Activated CD8-positive, alpha-beta memory T cell treated with anti-CD3 and anti-CD28 coated beads, Interleukin-2, amount 50 U/mL, for 4 hours (primary cell): ENCODE data around the gene PAQR4.
A peak's percentile ranks its signal among the peaks of the same experiment; 100 is the strongest.

Experiments used
- DNase-seq: peaks from one replicate; pipeline ENCODE4 v3.0.0-alpha.2; 2020

Gene PAQR4

GRCh38 chr16:2981177-2981898 lies 12.2 kb downstream of the PAQR4 start:
- no peak for DNase-seq

DNA sequence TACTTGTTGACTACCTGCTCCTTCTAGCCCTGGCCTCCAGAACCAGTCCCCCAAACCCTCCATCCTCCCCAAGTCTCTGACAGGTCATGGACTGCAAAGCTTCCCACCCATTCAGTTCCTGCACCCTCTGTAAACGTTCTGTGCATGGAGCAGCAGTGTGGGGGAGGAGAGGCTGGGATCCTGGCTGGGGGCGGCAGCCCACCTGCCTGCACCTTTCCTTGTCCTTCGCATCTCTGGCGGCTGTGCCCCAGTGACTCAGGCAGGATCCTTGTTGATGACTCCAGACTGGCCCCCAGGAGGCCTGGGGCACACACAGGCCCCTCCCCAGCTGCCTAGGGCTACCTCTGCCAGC lies 12.7 kb downstream of the PAQR4 start:
- no peak for DNase-seq

DNA sequence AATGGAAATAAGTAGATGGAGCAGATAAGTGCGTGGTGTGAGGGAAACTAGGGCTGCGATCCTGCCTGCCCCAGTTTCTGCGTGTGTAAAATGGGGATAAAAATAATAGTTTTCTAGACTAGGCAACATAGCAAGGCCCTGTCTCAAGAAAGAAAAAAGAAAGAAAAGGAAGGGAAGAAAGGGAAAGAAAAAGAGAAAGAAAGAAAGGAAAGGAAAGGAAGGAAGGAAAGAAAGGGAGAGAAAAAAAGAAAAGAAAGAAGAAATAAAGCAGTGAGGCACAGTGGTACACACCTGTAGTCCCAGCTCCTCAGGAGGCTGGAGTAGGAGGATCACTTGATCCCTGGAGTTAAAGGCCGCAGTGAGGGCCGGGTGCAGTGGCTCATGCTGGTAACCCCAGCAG lies 13.3 kb downstream of the PAQR4 start:
- DNase-seq: no peak

DNA sequence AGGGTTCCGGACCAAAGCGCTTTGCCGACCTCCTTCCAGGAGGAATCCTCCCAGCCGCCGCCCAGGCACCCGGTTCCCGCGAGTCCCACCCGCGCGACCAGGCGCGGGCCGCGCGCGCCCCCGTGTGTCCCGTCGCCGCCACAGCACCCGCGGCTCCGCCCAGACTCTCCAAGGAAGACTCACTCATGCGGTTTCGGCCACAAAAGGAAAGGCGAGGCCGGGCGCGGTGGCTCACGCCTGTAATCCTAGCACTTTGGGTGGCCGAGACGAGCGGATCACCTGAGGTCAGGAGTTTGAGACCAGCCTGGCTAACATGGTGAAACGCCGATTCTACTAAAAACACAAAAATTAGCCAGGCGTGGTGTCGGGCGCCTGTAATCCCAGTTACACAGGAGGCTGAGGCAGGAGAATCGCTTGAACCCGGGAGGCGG lies 14.6 kb downstream of the PAQR4 start:
- peak; percentile 71 for DNase-seq

DNA sequence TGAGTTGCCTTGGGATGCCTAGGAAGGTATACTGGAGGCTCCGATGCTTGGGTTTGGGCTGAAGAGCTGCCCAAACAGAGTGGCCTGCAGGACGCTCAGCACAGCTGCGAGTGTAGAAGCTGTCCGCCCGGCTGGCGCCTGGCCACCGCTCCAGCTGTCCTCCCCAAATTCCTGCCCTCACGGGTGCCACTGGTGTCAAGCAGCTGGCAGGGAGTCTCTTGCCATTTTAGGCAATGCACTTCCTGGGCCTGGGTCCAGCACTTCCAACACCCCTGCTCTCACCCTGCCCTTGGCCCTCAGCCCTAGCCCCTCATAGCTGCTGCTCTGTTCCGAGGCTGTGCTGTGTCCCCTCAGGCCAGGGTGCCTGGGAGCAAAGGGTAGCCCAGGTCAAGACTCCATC lies 16.3 kb downstream of the PAQR4 start:
- DNase-seq: no peak

DNA sequence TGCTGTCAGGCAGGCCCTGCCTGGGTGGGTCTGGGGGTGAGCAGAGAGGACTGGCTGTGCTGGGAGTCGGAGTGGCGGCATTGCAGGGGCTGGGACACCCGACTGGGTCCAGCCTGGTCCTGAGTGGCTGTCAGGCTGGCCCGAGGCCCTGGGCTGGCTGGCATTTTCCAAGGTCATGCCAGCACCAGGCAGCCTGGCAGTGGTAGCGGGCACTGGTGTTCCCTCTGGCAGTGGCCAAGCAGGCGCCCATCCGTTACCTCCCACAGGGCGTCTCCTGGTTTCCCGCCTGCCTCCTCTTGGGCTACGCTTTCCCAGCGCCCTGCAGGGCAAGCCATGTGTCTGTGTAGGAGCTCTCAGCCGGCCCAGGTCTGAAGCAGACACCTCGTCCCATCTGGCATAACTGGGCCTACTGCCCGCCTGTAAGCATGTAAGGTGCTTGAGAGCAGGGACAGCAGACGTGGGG lies 16.8 kb downstream of the PAQR4 start:
- no peak for DNase-seq

GRCh38 chr16:2986623-2987188 lies 17.6 kb downstream of the PAQR4 start:
- no peak for DNase-seq

GRCh38 chr16:2987286-2987685 lies 18.1 kb downstream of the PAQR4 start:
- no peak for DNase-seq

- no peak for DNase-seq
Measured at GRCh38 chr16:2987833-2988232, 18.7 kb downstream of the PAQR4 start.

DNA sequence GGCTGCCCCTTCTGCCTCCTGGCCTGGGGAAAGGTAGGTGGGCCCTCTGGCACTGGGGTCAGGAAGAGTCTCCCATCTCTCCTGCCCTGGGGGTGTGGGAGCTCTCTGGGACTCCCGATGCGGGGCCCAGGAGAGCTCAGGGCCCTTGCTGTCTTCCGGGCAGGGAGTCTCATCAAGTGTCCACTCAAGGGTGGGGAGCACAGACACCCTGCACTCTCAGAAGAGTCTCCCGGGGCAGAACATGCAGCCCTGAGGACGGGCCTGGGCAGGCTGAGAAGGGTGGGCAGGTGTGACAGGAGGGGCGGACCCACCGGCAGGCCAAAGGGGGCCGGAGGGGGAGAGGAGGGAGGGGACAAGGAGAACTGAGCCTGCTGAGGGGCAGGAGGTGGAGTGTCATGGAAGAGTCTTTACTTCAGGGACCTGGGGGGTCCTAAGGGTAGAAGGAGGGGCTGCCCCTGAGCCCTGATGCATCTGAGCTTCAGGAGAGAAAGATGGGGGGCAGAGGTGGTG lies 19.5 kb downstream of the PAQR4 start:
- DNase-seq: no peak

GRCh38 chr16:2990891-2991290 lies 21.7 kb downstream of the PAQR4 start:
- DNase-seq: no peak

DNA sequence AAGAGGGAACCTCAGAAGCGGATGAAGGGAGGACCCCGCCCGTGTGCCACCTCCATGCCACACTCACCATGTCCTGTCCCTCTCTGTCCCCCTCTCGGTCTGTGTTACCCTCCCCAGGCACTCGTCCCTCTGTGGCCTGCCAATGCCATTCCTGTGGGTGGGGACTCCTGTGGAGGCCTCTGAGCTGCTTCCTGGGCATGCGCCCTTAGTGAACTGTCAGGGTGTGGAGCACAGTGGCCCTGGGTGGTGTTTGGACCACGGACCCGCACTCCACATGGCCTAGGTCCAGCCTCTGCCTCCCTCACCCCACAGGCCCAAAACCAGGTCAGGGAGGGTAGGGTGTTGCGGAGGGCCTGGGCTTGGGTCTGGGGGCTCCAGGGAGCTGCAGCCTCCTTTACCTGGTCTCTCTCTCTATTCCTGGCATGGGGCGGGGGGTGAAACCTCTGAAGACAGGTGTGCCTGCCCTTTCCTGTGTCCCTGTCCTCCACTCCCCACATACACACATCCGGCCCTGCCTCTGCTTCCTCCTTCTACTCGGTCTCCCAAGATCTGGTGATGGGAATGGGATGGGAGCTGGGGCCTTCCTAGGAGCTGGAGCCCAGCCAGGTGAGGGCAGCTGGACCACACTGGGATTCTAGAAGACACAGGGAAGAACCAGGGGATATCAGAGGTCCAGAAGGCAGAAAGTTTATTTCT lies 22.6 kb downstream of the PAQR4 start:
- DNase-seq: no peak

DNA sequence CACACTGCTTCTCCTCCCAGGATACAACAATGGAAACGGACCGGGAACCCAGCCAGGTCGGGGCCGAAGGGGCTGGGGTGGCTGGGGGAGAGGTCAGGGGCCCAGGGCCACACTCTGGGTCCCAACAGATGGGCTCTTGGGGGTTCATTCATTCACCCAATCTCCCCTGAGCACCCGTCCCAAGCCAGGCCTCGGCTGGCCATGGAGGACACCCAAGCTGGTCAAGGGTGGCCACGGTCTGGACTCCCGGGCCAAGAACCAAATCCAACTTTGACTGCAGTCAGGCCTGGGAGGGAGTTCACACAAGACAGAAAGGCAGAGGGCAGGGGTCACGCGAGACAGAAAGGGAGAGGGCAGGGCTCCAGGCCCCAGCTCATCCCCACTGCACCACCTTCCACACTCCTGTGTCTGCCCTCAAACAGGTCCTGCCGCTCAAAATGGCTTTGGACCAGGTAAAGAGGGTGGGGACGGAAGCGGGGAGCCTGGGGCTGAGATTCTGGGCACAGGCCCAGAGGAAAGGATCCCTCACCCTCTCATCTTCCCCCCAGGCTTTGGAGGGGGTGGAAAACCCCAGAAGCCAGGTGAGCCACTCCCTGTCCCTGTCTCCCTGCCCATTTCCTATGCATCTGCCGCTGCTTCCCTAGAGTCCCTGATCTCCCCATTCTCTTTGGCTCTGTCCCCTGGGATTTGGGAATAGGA lies 23.4 kb downstream of the PAQR4 start:
- no peak for DNase-seq

- DNase-seq: no peak
Measured at GRCh38 chr16:2996298-2996697, 27.1 kb downstream of the PAQR4 start.

DNA sequence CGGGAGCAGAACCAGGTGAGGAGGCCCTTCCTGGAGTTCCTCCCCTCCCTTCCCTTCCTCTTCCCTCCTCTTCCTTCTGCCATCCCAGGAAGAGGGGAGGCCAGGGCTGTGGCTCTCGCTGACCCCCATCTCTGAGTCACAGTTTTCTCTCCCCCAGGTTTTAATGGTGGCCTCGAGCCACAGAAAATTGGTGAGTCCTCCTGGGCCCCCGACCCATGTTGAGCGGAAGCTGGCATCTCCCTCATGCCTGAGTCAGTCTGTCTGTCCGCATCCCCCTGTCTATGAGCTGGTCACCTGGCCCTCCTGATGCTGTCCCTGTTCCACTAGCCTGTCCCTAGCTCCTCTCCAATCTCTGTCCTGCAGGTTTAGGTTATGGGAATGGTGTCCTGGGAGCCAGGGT lies 30.8 kb downstream of the PAQR4 start:
- DNase-seq: no peak

DNA sequence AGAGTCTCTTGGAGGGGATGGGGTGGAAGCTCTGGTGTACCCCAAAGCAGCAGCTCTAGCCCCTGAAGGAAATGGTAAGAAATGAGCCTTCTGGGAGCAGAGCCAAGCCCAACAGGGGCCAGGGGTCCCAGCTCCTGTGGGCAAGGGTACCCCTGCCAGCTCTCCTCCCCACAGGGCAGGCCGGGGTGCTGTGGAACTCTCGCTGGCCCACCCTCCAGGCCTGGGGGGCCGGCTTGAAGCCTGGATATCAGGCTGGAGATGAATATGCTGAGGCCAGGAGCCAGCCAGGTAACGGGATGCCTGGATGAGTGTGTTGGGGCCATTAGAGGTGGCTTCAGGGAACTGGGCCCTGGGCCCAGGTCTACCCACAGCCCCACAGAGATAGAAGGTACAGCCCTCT lies 31.4 kb downstream of the PAQR4 start:
- no peak for DNase-seq

DNA sequence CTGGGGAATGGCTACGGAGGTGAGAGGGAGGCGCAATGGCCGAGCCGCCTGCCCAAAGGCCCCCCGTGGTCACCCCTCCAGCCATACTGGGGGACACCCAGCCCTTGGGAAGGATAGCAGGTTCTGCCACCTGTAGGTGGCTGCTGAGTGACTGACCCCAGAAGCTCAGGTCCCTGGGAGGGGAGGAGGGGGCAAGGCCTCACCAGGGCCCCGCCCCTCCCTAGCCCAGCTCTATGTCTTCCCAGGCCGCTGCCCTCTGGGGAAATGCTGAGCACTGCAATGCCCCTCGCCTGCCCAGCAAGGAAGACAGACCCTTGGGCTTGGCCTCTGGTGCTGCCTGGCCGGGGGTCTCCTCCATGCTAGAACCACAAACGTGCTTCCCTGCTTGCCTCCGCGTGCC lies 32.2 kb downstream of the PAQR4 start:
- no peak for DNase-seq

DNA sequence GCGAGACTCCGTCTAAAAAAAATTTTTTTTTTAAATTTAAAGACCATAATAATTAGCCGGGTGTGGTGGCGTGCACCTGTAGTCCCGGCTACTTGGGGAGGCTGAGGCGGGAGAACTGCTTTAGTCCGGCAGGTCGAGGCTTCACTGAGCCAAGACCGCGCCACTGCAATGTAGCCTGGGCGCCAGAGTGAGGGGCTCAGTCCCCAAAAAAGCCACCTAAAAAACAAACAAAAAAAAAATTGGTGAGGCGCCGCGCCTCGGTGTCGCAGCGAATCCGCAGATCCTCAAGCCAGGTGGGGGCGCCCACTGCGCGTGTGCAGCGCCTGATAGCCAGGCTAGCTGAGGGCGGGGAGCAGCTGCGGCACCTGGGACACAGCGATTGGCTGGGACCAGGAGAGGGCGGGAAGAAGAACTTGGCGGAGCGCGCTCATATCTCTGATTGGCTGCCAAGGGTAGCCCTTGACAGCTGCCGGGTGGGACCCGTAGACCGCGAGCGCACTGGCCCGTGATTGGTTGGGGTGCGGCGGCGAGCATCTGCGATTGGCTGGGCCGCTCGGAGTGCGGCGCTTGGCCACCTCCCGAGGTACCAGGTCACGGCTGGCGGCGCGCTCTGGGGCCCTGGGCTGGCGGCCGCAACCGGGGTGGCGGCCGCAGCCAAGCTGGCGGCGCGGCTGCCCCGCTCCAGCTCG lies 34.6 kb downstream of the PAQR4 start:
- DNase-seq: peak; percentile 94

DNA sequence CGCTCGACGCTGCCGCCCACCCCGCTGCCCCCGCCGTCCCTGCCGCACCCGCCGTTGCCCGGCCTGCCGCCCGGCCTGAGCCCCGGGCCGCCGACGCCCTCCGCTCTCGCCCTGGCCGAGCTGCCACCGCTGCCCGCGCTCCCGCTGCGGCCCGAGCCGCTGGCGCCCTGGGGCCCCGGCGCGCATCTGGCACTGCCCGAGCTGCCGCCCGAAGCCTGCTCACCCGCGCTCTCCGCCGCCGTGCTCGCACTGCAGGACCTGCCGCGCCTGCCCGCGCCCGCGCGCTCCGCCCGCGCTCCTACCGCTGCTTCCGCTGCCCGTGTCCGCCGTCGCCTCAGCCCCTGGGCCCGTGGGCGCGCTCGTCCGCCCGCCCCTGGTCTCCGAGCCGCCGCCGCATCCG lies 35.2 kb downstream of the PAQR4 start:
- DNase-seq: no peak

DNA sequence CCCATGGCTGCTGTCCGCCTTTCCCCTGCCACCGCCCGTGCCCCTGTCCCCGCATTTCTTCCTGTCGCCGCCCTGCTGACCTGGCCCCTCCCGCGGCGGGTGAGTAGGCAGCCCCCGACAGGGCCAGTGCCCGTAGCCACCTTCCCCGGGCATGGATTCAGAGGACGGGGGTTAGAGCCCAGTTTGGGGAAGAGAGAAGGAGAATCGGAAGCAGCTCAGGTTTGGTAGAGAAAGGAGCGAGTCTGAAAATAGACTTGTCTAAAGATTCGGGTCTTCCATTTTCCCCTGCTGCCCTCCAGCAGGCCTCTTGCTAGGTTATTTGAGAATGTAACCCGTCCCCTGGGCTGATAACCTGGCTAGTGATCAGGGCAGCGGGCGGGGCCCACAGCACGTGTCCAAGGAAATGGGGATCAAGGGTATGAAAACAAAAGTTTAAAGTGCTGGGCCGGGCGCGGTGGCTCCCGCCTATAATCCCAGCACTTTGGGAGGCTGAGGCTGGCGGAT lies 35.7 kb downstream of the PAQR4 start:
- no peak for DNase-seq

- no peak for DNase-seq
Measured at GRCh38 chr16:3007059-3007956, 38.2 kb downstream of the PAQR4 start.
